Right lung (tissue), 5 donors: ENCODE measurements around the gene MPRIP. TPM values are rescaled to one million over a fixed set of nuclear protein-coding genes. Genes with fewer than 3 reads are reported as not detected.

Source experiments
- DNase-seq, 2 donors: peaks; one replicate each; pipeline ENCODE4 v3.0.0-alpha.2; 2013
- polyA plus RNA-seq, 5 donors: library from polyadenylated mRNA; unstranded; fragments of 120-200 nt; gene quantifications; one replicate each; pipeline versions ENCODE4 v1.2.1 to v1.2.3, GENCODE V29; 2013; ENCODE audit warnings: inconsistent platforms in 1 of 5, low replicate concordance in 1 of 5; ENCODE audit not compliant: insufficient read length in 5 of 5, insufficient read depth in 1 of 5

MPRIP gene
- polyA plus RNA-seq, 5 donors = 190 to 262 (median 239) TPM

GRCh38 chr17:17165666-17166308 lies 123.5 kb downstream of the MPRIP start:
- DNase-seq = no peak

DNA sequence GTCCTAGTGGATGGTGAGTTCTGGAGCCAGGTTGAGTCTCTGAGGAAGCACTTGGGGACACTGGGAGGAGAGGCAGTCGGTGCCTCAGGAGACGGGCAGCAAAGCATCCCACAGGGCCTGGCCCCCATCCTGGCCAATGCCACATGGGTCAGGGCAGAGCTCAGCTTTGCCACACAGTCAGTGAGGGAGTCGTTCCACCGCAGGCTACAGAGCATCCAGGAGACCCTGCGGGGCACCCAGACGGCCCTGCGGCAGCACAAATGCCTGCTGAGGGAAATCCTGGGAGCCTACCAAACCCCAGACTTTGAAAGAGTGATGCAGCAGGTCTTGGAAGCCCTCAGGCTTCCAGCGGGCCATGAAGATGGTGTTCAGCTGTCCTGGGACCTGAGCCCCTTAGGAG lies 124.2 kb downstream of the MPRIP start:
- no peak for DNase-seq

GRCh38 chr17:17167356-17167755 lies 125.1 kb downstream of the MPRIP start:
- DNase-seq = no peak

GRCh38 chr17:17167986-17168385 lies 125.7 kb downstream of the MPRIP start:
- DNase-seq = no peak

DNA sequence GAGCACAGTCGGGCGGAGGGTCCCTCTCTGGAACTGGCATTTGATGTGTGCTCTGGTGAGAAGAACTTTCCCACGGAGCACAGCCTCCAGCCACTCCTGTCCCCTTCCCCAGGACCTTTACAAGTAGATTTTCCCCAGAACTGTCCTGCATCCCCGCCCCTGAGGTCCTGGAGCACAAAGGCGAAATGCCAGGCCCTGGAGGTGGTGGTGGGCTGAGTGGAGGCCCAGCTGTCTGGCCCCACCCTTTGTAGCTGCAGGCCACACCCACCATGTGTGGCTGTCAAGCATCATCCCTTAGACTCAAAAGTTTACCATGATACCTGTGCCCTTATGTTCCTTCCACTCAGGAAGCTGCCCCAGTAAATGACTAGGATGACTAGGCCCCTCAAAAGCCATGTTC lies 126.1 kb downstream of the MPRIP start:
- DNase-seq = no peak

DNA sequence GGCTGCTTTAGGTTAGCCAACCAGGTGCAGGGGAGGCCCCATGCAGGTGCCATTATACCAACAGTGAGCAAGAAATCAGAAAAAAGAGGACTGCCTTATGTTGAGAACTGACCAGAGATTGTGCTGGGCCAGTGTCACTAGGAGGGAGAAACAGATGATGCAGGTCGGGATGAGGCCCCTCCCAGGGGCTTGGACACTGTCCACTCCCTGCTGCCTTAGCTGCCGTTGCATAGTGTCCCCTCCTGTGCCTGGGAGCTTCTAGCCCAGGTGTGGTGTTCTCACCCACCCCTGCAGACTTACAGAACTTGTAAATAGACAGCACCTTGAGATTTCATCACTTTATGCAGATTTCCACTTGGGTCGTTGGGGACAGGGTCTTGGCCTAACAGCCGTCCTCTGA lies 127.1 kb downstream of the MPRIP start:
- no peak for DNase-seq

DNA sequence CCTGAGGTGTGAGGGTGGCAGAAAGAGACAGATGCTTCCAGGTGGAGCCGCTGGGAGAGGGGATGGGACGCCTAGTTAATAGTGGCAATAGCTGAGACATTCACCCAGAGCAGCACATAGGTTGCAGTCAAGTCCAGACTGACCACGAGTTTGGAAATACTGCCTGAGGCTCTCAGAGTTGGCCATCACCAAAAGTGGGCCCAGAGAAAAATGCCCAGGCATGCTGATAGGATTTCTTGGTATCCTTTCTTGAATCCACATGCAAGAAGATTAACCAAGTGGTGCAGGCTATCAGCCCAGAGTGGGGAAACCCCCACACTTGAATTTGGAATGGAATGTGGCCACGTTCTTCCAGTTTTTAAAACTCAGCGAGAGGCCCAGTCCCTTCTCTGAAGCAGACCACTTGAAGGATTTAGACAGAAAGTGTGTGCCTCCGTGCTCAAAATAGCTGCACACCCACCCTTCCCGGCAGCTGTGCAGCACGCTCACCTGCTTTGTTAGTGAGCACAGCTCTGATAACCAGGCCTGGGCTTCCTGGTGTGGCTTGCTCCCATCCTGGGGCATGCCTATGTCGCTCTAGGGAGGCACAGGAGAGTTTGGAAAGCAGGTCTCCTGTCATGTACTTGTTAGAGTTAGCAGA lies 128.2 kb downstream of the MPRIP start:
- DNase-seq = no peak

DNA sequence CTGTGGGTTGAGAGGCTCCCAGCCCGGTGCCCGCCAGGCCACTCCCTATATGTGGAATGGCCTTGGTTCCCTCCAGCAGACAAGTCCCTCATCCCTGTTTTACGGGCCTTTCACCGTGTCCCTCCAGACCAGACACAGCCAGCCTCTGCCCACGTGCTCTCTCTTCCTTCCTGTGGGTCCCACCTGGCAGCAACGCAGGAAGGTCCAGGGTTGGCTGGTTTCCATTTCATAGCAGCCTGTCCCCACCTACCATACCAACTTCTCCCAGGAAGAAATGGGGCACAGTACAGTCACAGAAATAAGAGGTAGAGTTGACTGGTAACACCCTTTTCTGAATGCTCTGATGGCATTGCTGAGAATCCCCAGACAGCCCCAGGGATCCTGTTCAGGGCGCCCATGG lies 128.9 kb downstream of the MPRIP start:
- no peak for DNase-seq

- DNase-seq = no peak
Measured at GRCh38 chr17:17172001-17172939, 130.0 kb downstream of the MPRIP start.

GRCh38 chr17:17172990-17173389 lies 130.7 kb downstream of the MPRIP start:
- DNase-seq = no peak

GRCh38 chr17:17173921-17174320 lies 131.7 kb downstream of the MPRIP start:
- no peak for DNase-seq

DNA sequence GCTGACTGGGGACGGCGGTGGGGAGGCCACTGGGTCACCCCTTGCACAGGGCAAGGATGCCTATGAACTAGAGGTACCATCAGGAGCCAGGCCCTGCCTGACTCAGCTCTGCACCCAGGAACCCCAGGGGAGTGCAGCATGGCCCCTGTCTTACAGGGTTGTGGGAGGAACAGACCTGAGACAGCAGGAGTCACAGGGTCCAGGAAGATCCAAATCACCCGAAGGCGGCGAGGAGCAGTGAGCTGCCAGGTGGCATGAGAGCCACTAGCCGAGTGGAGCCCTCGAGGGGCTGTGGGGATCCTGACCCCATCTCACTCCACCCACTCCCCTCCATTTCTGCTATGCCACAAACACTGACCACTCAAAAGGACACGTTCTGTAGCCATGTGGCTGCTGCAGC lies 133.1 kb downstream of the MPRIP start:
- DNase-seq = no peak

DNA sequence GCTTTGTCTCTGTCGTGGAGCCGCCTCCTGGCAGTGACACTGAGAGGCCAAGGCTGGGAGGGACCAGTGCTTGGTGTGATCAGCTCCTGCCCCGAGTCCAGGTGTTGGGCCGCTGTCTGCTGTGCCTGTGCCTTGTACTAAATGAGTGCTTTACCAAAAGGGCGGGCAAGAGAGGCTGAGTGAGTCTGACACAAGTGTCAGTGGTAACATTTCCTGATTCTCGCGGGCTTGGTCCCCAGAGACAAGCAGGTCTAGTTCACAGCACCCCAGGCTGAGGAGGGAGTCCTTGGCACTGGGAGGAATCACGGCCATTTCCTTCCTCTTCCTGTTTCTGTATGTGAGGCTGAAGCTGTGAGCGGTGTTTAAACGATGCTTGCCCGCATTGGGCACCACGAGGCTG lies 133.7 kb downstream of the MPRIP start:
- no peak for DNase-seq

GRCh38 chr17:17176341-17176740 lies 134.1 kb downstream of the MPRIP start:
- DNase-seq = no peak

DNA sequence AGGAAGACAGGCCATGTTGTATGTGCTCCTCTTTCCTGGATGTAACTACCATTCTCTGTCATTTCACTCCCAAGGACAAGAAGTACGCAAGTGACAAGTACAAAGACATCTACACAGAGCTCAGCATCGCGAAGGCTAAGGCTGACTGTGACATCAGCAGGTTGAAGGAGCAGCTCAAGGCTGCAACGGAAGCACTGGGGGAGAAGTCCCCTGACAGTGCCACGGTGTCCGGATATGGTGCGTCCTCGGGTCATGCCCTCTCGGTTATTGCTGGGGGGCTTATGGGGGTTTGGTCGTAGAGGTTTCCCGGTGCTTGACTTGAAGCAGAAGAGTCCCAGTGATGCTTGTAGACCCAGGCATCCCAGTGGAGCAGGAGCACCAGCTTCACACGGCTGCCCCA lies 134.9 kb downstream of the MPRIP start:
- DNase-seq = no peak

- no peak for DNase-seq
Measured at GRCh38 chr17:17179371-17179827, 137.1 kb downstream of the MPRIP start.

GRCh38 chr17:17180141-17180603 lies 137.9 kb downstream of the MPRIP start:
- no peak for DNase-seq

- no peak for DNase-seq
Measured at GRCh38 chr17:17180741-17181525, 138.7 kb downstream of the MPRIP start.

GRCh38 chr17:17181666-17182597 lies 139.7 kb downstream of the MPRIP start:
- no peak for DNase-seq

DNA sequence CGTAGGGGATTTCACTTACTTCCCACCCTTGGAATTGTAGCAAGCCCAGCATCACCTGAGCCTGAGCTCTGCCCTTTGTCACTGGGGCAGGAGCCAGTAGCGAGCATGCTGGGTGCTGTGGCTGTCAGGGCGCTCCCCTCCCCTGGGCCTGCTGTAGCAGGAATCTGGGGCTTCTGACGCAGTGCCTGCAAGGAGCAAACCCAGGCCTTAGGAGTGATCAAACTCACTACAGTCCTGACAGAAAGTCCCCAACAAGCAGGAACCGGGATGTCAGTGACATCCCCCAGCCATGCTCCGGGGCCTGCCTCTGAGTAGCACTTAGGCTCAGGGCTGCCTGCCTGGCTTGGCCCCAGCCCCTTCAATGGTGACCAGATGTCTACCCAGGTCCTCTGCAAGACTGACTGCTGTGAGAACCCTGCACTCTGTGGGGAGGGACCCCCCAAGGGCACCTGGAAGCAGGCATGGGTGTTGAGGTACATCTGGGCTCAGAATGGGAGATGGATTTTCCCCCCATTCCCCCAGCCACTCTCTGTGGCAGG lies 140.4 kb downstream of the MPRIP start:
- no peak for DNase-seq
